H1 (cell line): ENCODE data around the gene GCNT1. TPM values are rescaled to one million over a fixed set of nuclear protein-coding genes. Genes with fewer than 3 reads are reported as not detected.

ENCODE experiments used
- CTCF ChIA-PET: fragments of 300-600 bp; sonication (Branson Sonifier 250); formaldehyde crosslinking; loops from one replicate; lab custom pipeline; 2021; ENCODE audit not compliant: partially characterized antibody; lab: Charles Lee
- POLR2A ChIA-PET: fragments of 300-600 bp; sonication (Branson Sonifier 250); formaldehyde crosslinking; loops from one replicate; lab custom pipeline; 2021; ENCODE audit warnings: inconsistent platforms; ENCODE audit not compliant: partially characterized antibody; lab: Charles Lee
- DNase-seq, 2 experiments: peaks; one replicate each; pipeline versions ENCODE4 v3.0.0 to v3.0.0-alpha.2; 2010 to 2022; ENCODE audit warnings: low spot score in 2 of 2, low read depth in 1 of 2, mixed read lengths in 1 of 2
- FAIRE-seq: peaks from 2 replicates; lab custom pipeline; 2011; peaks lifted over from hg19 to GRCh38; lab: Jason Lieb, UNC
- H2AFZ ChIP-seq: 2 replicates; pipeline ENCODE4 v1.8.1; 2012; ENCODE audit warnings: low read length, inconsistent platforms
- H2AK5ac ChIP-seq: 2 replicates; pipeline ENCODE4 v1.6.1; 2013; ENCODE audit warnings: low read depth, low read length
- H2BK120ac ChIP-seq: replicated peaks from 2 replicates; pipeline ENCODE3; 2013; ENCODE audit warnings: low read depth, low read length, inconsistent platforms
- H2BK12ac ChIP-seq: 2 replicates; pipeline ENCODE4 v1.6.1; 2013; ENCODE audit warnings: low read depth, low read length
- H2BK15ac ChIP-seq: 2 replicates; pipeline ENCODE4 v1.6.1; 2013; ENCODE audit warnings: low read length
- H2BK20ac ChIP-seq: 2 replicates; pipeline ENCODE4 v1.6.1; 2013; ENCODE audit warnings: low read length
- H2BK5ac ChIP-seq: 2 replicates; pipeline ENCODE4 v1.6.1; 2013; ENCODE audit warnings: low read depth, low read length
- H3K14ac ChIP-seq: 2 replicates; pipeline ENCODE4 v1.6.1; 2013; ENCODE audit warnings: inconsistent platforms; ENCODE audit not compliant: insufficient read length
- H3K18ac ChIP-seq: 2 replicates; pipeline ENCODE4 v1.6.1; 2013; ENCODE audit warnings: low read length; ENCODE audit errors: extremely low read depth
- H3K23ac ChIP-seq: 2 replicates; pipeline ENCODE4 v1.6.1; 2013; ENCODE audit warnings: inconsistent platforms; ENCODE audit not compliant: insufficient read length
- H3K23me2 ChIP-seq: 2 replicates; pipeline ENCODE4 v1.6.1; 2013; ENCODE audit warnings: low read depth, low read length
- H3K27ac ChIP-seq: 2 replicates; pipeline ENCODE4 v1.6.1; 2011; ENCODE audit warnings: low read depth, low read length, inconsistent platforms
- H3K27me3 ChIP-seq, 4 experiments: replicated peaks in 1 of 4; 1 replicate in 1 of 4; 2 replicates in 3 of 4; pipeline versions ENCODE4 v1.6.1 to v1.8.1; 2011 to 2013; ENCODE audit warnings: low read length in 3 of 4, mild to moderate bottlenecking in 3 of 4, inconsistent platforms in 2 of 4, mixed read lengths in 2 of 4, moderate library complexity in 1 of 4; ENCODE audit not compliant: control insufficient read depth in 3 of 4, insufficient read depth in 3 of 4; ENCODE audit errors: extremely low read depth in 1 of 4
- H3K36me3 ChIP-seq, 4 experiments: 2 replicates each; pipeline versions ENCODE4 v1.6.1 to v1.8.1; 2011 to 2013; ENCODE audit warnings: mild to moderate bottlenecking in 4 of 4, low read length in 3 of 4, moderate library complexity in 2 of 4, control low read depth in 1 of 4, inconsistent platforms in 1 of 4; ENCODE audit not compliant: insufficient read depth in 4 of 4, control insufficient read depth in 2 of 4
- H3K4ac ChIP-seq: replicated peaks from 2 replicates; pipeline ENCODE3; 2013; ENCODE audit warnings: low read length, low read depth, mixed read lengths, inconsistent platforms; ENCODE audit not compliant: insufficient read length
- H3K4me1 ChIP-seq, 4 experiments: replicated peaks in 1 of 4; 1 replicate in 1 of 4; 2 replicates in 3 of 4; pipeline versions ENCODE4 v1.6.1 to v1.8.1; 2011 to 2013; ENCODE audit warnings: low read length in 3 of 4, inconsistent platforms in 2 of 4, mixed read lengths in 1 of 4; ENCODE audit not compliant: insufficient read depth in 4 of 4, control insufficient read depth in 3 of 4
- H3K4me2 ChIP-seq, 2 experiments: 2 replicates each; pipeline versions ENCODE4 v1.6.1 to v1.8.1; 2011 to 2013; ENCODE audit warnings: low read depth in 2 of 2, low read length in 2 of 2, control low read depth in 1 of 2, inconsistent platforms in 1 of 2, mild to moderate bottlenecking in 1 of 2; ENCODE audit not compliant: insufficient read depth in 1 of 2
- H3K4me3 ChIP-seq, 4 experiments: fragments of 200-600, 300-600 bp in 1 of 4; sonication (generic), shearing (Covaris generic), sonication (Bioruptor Twin) in 1 of 4; 2 replicates each; pipeline versions ENCODE4 v1.5.1 to v1.8.1; 2011 to 2016; ENCODE audit warnings: low read length in 4 of 4, low read depth in 3 of 4, control low read depth in 2 of 4, inconsistent platforms in 2 of 4, mild to moderate bottlenecking in 2 of 4, mixed read lengths in 1 of 4, moderate library complexity in 1 of 4; ENCODE audit not compliant: insufficient read depth in 2 of 4; ENCODE audit errors: extremely low read depth in 1 of 4
- H3K56ac ChIP-seq: replicated peaks from 2 replicates; pipeline ENCODE3; 2013; ENCODE audit warnings: low read depth, mild to moderate bottlenecking, mixed read lengths, low read length, inconsistent platforms; ENCODE audit not compliant: insufficient read length
- H3K79me1 ChIP-seq: 2 replicates; pipeline ENCODE4 v1.6.1; 2013; ENCODE audit warnings: low read depth, low read length, control low read depth
- H3K79me2 ChIP-seq, 2 experiments: 2 replicates each; pipeline versions ENCODE4 v1.6.1 to v1.8.1; 2012 to 2013; ENCODE audit warnings: low read length in 2 of 2, mild to moderate bottlenecking in 2 of 2, inconsistent platforms in 1 of 2; ENCODE audit not compliant: insufficient read depth in 2 of 2, control insufficient read depth in 1 of 2
- H3K9ac ChIP-seq, 4 experiments: replicated peaks in 1 of 4; 1 replicate in 1 of 4; 2 replicates in 3 of 4; pipeline versions ENCODE4 v1.6.1 to v1.8.1; 2011 to 2013; ENCODE audit warnings: low read depth in 3 of 4, low read length in 3 of 4, control low read depth in 2 of 4, mild to moderate bottlenecking in 2 of 4, moderate library complexity in 2 of 4, inconsistent platforms in 1 of 4; ENCODE audit errors: extremely low read depth in 1 of 4
- H3K9me3 ChIP-seq, 2 experiments: 2 replicates each; pipeline versions ENCODE4 v1.6.1 to v1.8.1; 2012 to 2013; ENCODE audit warnings: mild to moderate bottlenecking in 2 of 2, moderate library complexity in 2 of 2, control low read depth in 1 of 2, inconsistent platforms in 1 of 2, low read depth in 1 of 2, low read length in 1 of 2, mixed read lengths in 1 of 2; ENCODE audit not compliant: insufficient read depth in 2 of 2
- H4K20me1 ChIP-seq, 2 experiments: replicated peaks in 1 of 2; 2 replicates each; pipeline versions ENCODE3 to v1.8.1; 2011 to 2013; ENCODE audit warnings: inconsistent platforms in 2 of 2, low read length in 2 of 2, mild to moderate bottlenecking in 1 of 2; ENCODE audit not compliant: insufficient read depth in 2 of 2, control insufficient read depth in 1 of 2
- H4K5ac ChIP-seq: 2 replicates; pipeline ENCODE4 v1.6.1; 2013; ENCODE audit warnings: low read length, low read depth, mixed read lengths, inconsistent platforms; ENCODE audit not compliant: insufficient read length
- H4K8ac ChIP-seq: 2 replicates; pipeline ENCODE4 v1.8.0; 2013; ENCODE audit warnings: mild to moderate bottlenecking, moderate library complexity, low read length, inconsistent platforms; ENCODE audit not compliant: insufficient read depth; ENCODE audit errors: extremely low read depth
- H4K91ac ChIP-seq: replicated peaks from 2 replicates; pipeline ENCODE3; 2013; ENCODE audit warnings: low read length, mixed read lengths, inconsistent platforms; ENCODE audit not compliant: insufficient read length
- KDM1A ChIP-seq: fragments of 200-600, 300-600 bp; sonication (generic); IDR thresholded peaks from 2 replicates; pipeline ENCODE4 v1.7.1; 2016; ENCODE audit warnings: mild to moderate bottlenecking, low read length, borderline replicate concordance
- WGBS, 2 experiments: shearing (Covaris generic) in 1 of 2; methylation state at CpG; one replicate each; pipeline versions ENCODE4 v1.1.6 to v1.1.7; 2013 to 2015; ENCODE audit warnings: low lambda C conversion rate in 2 of 2, mixed read lengths in 2 of 2, inconsistent platforms in 1 of 2, low coverage in 1 of 2, missing lambda C conversion rate in 1 of 2; ENCODE audit not compliant: insufficient replicate concordance in 2 of 2, insufficient coverage in 1 of 2, insufficient read length in 1 of 2; ENCODE audit errors: extremely low coverage in 1 of 2, missing lambda C conversion rate in 1 of 2; 5-methylcytosine and 5-hydroxymethylcytosine counted together
- polyA plus RNA-seq, 7 experiments: library from polyadenylated mRNA; depleted of rRNA in 3 of 7; stranded (reverse) in 5 of 7; unstranded in 2 of 7; fragments of >200 nt in 5 of 7; fragments of 200-250 nt in 2 of 7; gene quantifications; 1 replicate in 5 of 7; 2 replicates in 1 of 7; 4 replicates in 1 of 7; pipeline versions ENCODE4 v1.2.1 to v1.2.3, GENCODE V29; 2011 to 2013; ENCODE audit warnings: missing spikeins in 2 of 7, mixed read lengths in 2 of 7
- total RNA-seq: library from RNA; stranded (reverse); fragmentation: NEBNext Ultra II Directional; extraction: Animal tissue kit (Norgen Biotek cat#: 25700); gene quantifications from 2 replicates; pipeline ENCODE4 v1.2.1, GENCODE V29; 2021
- TF ChIP-seq, protein P1 (sequence below): IDR thresholded peaks from 2 replicates; pipeline ENCODE4 v1.6.1; 2012; ENCODE audit warnings: low read length, inconsistent platforms
- TF ChIP-seq, protein P2 (sequence below): IDR thresholded peaks from 2 replicates; pipeline ENCODE4 v1.6.1; 2012; ENCODE audit warnings: inconsistent platforms

GCNT1 gene
- total and polyA plus RNA-seq, 2 of the 8 experiments (the other 6 are each of a cell fraction or from before 2014, with no cell fraction given), result 13.0 to 16.5 TPM

DNA sequence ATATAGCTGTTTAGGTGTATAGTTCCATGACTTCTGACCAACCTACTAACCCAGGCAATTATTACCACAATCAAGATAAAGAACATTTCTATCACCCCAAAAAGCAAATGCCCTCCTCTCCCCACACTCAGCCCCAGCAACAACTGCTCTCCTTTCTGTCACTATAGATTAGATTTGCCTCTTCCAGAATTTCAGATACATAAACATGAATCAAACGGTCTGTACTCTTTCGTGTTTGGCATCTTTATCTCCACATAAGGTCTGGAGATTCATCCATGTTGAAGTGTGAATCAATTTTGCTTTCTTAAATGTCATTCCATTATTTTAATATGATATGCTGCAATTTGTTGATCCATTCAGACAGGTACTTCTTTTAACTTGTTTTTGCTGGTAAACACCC lies 10.5 kb upstream of the GCNT1 start:
- Histone ChIP-seq H3K4me3 (no peak overlapping the region), H3K4me1 (peaks cover 0 to 11% (median 4%) of the 10 kb centered on the region in 4 experiments; a peak in 2 of 7 replicates), H2BK20ac (no peak overlapping the region), H3K18ac (no peak overlapping the region), H3K56ac (no peak overlapping the region), H3K27ac (no peak overlapping the region), H3K79me1 (no peaks in the 10 kb centered on the region), H4K20me1 (no peaks in the 10 kb centered on the region), H2BK15ac (no peak overlapping the region), H3K9me3 (peaks cover 6 to 7% of the 10 kb centered on the region in 2 experiments), H3K79me2 (no peaks in the 10 kb centered on the region), H3K36me3 (no peaks in the 10 kb centered on the region), H4K91ac (no peak overlapping the region), H3K23ac (no peak overlapping the region), H3K4me2 (no peak overlapping the region), H3K23me2 (no peaks in the 10 kb centered on the region; the same call in 1 of the 2 replicates), H2BK120ac (no peak overlapping the region), H3K4ac (no peak overlapping the region), H4K5ac (no peak overlapping the region), H2BK5ac (no peak overlapping the region), H2AFZ (no peak overlapping the region), H4K8ac (no peak overlapping the region), H2AK5ac (no peak overlapping the region), H3K14ac (no peak overlapping the region), H2BK12ac (no peak overlapping the region), H3K27me3 (no peaks in the 10 kb centered on the region), H3K9ac (no peak overlapping the region)
- TF ChIP-seq, protein P1, sequence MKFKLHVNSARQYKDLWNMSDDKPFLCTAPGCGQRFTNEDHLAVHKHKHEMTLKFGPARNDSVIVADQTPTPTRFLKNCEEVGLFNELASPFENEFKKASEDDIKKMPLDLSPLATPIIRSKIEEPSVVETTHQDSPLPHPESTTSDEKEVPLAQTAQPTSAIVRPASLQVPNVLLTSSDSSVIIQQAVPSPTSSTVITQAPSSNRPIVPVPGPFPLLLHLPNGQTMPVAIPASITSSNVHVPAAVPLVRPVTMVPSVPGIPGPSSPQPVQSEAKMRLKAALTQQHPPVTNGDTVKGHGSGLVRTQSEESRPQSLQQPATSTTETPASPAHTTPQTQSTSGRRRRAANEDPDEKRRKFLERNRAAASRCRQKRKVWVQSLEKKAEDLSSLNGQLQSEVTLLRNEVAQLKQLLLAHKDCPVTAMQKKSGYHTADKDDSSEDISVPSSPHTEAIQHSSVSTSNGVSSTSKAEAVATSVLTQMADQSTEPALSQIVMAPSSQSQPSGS, result no peak
- TF ChIP-seq, protein P2, sequence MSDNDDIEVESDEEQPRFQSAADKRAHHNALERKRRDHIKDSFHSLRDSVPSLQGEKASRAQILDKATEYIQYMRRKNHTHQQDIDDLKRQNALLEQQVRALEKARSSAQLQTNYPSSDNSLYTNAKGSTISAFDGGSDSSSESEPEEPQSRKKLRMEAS, result no peak
- no peak for TF ChIP-seq KDM1A
- POLR2A ChIA-PET, result no interaction called here
- DNase-seq, result no peak
- CTCF ChIA-PET, result interaction anchor here (0.7 to 5.7 kb wide), 17 partner anchors 8 to 264 kb away, joined by 3 to 49 read pairs (median 4); partner anchors contain the start of gene GCNT1
- no peak for FAIRE-seq
- whole genome bisulfite sequencing, 2 experiments, result 90% methylated on average over 2 of the region's 2 CpGs; no CpG with 5 or more reads in 1 of the 2 experiments
